Progenitor cell of endocrine pancreas (in vitro differentiated cells): ENCODE measurements around the gene POPDC2. TPM values are rescaled to one million over a fixed set of nuclear protein-coding genes. Genes with fewer than 3 reads are reported as not detected.

Source experiments
- DNase-seq: peaks from one replicate; pipeline ENCODE4 v3.0.0; 2021; ENCODE audit warnings: low spot score; ENCODE audit not compliant: unreplicated experiment
- H3K27ac Mint-ChIP-seq: 2 replicates; pipeline ENCODE4 v1.8.0; 2021; ENCODE audit warnings: mild to moderate bottlenecking, moderate library complexity, mixed read lengths
- H3K27me3 Mint-ChIP-seq: 2 replicates; pipeline ENCODE4 v1.8.0; 2021; ENCODE audit warnings: mixed read lengths
- H3K36me3 Mint-ChIP-seq: 2 replicates; pipeline ENCODE4 v1.8.0; 2022; ENCODE audit warnings: mixed read lengths; ENCODE audit not compliant: insufficient read depth
- H3K4me1 Mint-ChIP-seq: 2 replicates; pipeline ENCODE4 v1.8.0; 2021; ENCODE audit warnings: low read depth, mixed read lengths
- H3K4me3 Mint-ChIP-seq: 2 replicates; pipeline ENCODE4 v1.8.0; 2021; ENCODE audit warnings: low read depth, mild to moderate bottlenecking, moderate library complexity, mixed read lengths
- H3K9me3 Mint-ChIP-seq: 2 replicates; pipeline ENCODE4 v1.8.0; 2021; ENCODE audit warnings: low read depth, mixed read lengths
- total RNA-seq: library from RNA; stranded (reverse); gene quantifications from 2 replicates; pipeline ENCODE4 v1.2.1, GENCODE V29; 2021
- TF ChIP-seq, protein P1 (sequence below): fragments of 200-600 bp; sonication (generic); IDR thresholded peaks from one replicate; pipeline ENCODE4 v1.5.0; 2021; ENCODE audit warnings: antibody characterized with exemption, mild to moderate bottlenecking; ENCODE audit not compliant: unreplicated experiment

The POPDC2 gene
- total RNA-seq, 1 donor from 2014 or later = 3.8 TPM

GRCh38 chr3:119636891-119637611, 23.3 kb downstream of the POPDC2 start:
- DNase-seq = no peak
- Mint-ChIP-seq H3K36me3 (peaks cover 2% of the 10 kb centered on the region), H3K4me3 (no peak overlapping the region), H3K27me3 (no peaks in the 10 kb centered on the region), H3K27ac (no peak overlapping the region), H3K4me1 (no peaks in the 10 kb centered on the region), H3K9me3 (no peaks in the 10 kb centered on the region)
- TF ChIP-seq, protein P1, sequence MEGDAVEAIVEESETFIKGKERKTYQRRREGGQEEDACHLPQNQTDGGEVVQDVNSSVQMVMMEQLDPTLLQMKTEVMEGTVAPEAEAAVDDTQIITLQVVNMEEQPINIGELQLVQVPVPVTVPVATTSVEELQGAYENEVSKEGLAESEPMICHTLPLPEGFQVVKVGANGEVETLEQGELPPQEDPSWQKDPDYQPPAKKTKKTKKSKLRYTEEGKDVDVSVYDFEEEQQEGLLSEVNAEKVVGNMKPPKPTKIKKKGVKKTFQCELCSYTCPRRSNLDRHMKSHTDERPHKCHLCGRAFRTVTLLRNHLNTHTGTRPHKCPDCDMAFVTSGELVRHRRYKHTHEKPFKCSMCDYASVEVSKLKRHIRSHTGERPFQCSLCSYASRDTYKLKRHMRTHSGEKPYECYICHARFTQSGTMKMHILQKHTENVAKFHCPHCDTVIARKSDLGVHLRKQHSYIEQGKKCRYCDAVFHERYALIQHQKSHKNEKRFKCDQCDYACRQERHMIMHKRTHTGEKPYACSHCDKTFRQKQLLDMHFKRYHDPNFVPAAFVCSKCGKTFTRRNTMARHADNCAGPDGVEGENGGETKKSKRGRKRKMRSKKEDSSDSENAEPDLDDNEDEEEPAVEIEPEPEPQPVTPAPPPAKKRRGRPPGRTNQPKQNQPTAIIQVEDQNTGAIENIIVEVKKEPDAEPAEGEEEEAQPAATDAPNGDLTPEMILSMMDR = no peak

GRCh38 chr3:119636249-119636648, 24.1 kb downstream of the POPDC2 start:
- Mint-ChIP-seq H3K4me1 (no peaks in the 10 kb centered on the region), H3K27ac (no peak overlapping the region), H3K4me3 (no peak overlapping the region), H3K27me3 (no peaks in the 10 kb centered on the region), H3K36me3 (peaks cover 2% of the 10 kb centered on the region), H3K9me3 (no peaks in the 10 kb centered on the region)
- TF ChIP-seq, protein P1 = no peak
- DNase-seq = no peak

DNA sequence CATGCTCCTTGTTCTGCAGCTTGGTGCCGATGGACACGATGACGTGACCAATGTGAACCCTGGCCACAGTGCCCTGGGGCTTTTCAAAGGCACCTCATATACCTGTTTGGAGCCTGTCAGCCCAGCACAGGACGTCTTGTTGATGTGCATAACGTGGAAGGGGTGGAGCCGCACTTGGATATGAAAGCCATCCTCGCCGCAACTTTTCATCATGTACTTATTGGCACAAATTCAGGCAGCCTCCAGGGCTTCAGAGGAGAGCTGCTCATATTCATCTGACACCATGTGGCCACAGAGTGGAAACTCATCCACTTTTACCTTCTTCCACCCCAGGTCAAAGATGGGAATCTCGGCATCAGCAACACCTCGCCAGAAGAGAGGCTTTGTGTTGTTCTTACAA, 24.7 kb downstream of the POPDC2 start:
- Mint-ChIP-seq H3K27me3 (no peaks in the 10 kb centered on the region), H3K9me3 (no peaks in the 10 kb centered on the region), H3K4me3 (no peak overlapping the region), H3K27ac (no peak overlapping the region), H3K4me1 (no peaks in the 10 kb centered on the region), H3K36me3 (no peaks in the 10 kb centered on the region)
- TF ChIP-seq, protein P1 = no peak
- no peak for DNase-seq

DNA sequence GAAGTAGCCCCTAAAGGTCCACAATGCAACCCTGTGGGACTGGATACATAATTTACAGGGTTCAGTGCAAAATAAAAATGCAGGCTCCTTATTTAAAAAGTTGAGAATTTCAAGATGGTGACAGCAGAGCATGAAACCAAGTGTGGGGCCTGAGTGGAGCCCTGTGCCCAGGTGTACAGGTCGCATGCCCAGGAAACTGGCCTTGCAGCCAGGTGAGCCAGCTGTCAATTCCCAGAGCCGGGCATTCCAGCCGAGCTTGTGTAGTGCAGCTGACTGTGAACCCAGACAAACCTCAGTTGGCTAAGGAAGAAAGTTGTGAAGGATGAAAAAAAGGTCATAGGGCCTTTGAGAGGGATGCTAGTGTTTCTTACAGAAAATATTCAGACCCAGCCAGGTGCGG, 27.6 kb downstream of the POPDC2 start:
- Mint-ChIP-seq H3K27ac (no peak overlapping the region), H3K27me3 (no peaks in the 10 kb centered on the region), H3K4me3 (no peak overlapping the region), H3K4me1 (no peaks in the 10 kb centered on the region), H3K9me3 (no peaks in the 10 kb centered on the region), H3K36me3 (no peaks in the 10 kb centered on the region)
- DNase-seq = no peak
- TF ChIP-seq, protein P1 = no peak

DNA sequence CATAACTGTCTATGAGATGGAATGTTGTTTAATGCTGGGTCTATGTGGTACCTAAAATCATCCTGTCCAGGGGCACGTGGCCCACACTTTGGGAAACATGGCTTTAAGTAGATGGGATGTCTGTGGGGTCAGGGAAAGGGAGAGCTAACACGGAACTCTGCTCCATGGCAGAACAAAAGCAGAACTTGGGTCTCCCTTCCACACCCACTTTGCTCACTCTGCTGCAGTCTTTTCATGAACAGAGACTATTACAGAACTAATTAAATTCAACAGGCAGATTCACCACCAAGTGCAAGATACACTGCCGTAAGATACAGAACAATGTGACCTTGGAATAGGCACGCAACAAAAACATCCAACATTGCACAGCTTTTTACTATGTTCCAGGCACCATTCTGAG, 28.2 kb downstream of the POPDC2 start:
- Mint-ChIP-seq H3K4me1 (no peaks in the 10 kb centered on the region), H3K4me3 (no peak overlapping the region), H3K27me3 (peaks cover 3% of the 10 kb centered on the region), H3K36me3 (no peaks in the 10 kb centered on the region), H3K9me3 (no peaks in the 10 kb centered on the region), H3K27ac (no peak overlapping the region)
- DNase-seq = no peak
- TF ChIP-seq, protein P1 = no peak
